Tibial nerve (tissue), 4 donors: ENCODE measurements around the gene ELP5. TPM values are rescaled to one million over a fixed set of nuclear protein-coding genes. Genes with fewer than 3 reads are reported as not detected.
A peak's percentile ranks its signal among the peaks of the same experiment; 100 is the strongest.

Experiments
- DNase-seq, 2 donors: peaks; one replicate each; pipeline ENCODE4 v3.0.0-alpha.2; 2019; ENCODE audit warnings: low spot score in 2 of 2
- H3K27ac ChIP-seq, 4 donors: fragments of 200-600 bp; sonication (generic) in 3 of 4; one replicate each; pipeline ENCODE4 v1.5.1; 2017 to 2019; ENCODE audit warnings: mild to moderate bottlenecking in 1 of 4
- H3K27me3 ChIP-seq, 2 donors: fragments of 200-600 bp; sonication (generic) in 1 of 2; one replicate each; pipeline versions ENCODE4 v1.5.1 to v1.6.0; 2017 to 2019
- H3K36me3 ChIP-seq, 3 donors: fragments of 200-600 bp; sonication (generic); one replicate each; pipeline ENCODE4 v1.5.1; 2018 to 2019
- H3K4me1 ChIP-seq, 4 donors: fragments of 200-600 bp; sonication (generic) in 3 of 4; one replicate each; pipeline ENCODE4 v1.5.1; 2017 to 2019
- H3K4me3 ChIP-seq, 4 donors: fragments of 200-600 bp; sonication (generic) in 3 of 4; one replicate each; pipeline ENCODE4 v1.5.1; 2017 to 2019; ENCODE audit warnings: mild to moderate bottlenecking in 1 of 4, moderate library complexity in 1 of 4
- H3K9me3 ChIP-seq, 4 donors: fragments of 200-600 bp; sonication (generic) in 3 of 4; one replicate each; pipeline ENCODE4 v1.5.1; 2017 to 2019
- EP300 ChIP-seq, 2 donors: sonication (generic); formaldehyde crosslinking; IDR thresholded peaks; one replicate each; pipeline ENCODE4 v1.6.1; 2017; ENCODE audit warnings: antibody characterized with exemption in 2 of 2, mild to moderate bottlenecking in 1 of 2
- POLR2A ChIP-seq, 2 donors: fragments of 450-650 bp; IDR thresholded peaks; one replicate each; pipeline ENCODE4 v1.6.1; 2017; ENCODE audit warnings: antibody characterized with exemption in 2 of 2, mild to moderate bottlenecking in 2 of 2, moderate library complexity in 2 of 2
- WGBS, 2 donors: methylation state at CpG; one replicate each; pipeline ENCODE4 v1.1.5; 2018; 5-methylcytosine and 5-hydroxymethylcytosine counted together
- total RNA-seq, 4 donors: library from RNA; depleted of rRNA; stranded (reverse); fragments of >200 nt; gene quantifications; one replicate each; pipeline ENCODE4 v1.1.0, GENCODE V29; 2016
- TF ChIP-seq, protein P1 (sequence below), 5 experiments: fragments of 200-600 bp in 3 of 5; fragments of 450-650 bp in 2 of 5; sonication (generic) in 3 of 5; IDR thresholded peaks; one replicate each; pipeline ENCODE4 v1.5.1; 2016 to 2019; ENCODE audit warnings: antibody characterized with exemption in 5 of 5, mild to moderate bottlenecking in 3 of 5, moderate library complexity in 2 of 5

Gene ELP5
- total RNA-seq, 4 donors from 2014 or later = 21.9 to 28.7 (median 25.0) TPM

DNA sequence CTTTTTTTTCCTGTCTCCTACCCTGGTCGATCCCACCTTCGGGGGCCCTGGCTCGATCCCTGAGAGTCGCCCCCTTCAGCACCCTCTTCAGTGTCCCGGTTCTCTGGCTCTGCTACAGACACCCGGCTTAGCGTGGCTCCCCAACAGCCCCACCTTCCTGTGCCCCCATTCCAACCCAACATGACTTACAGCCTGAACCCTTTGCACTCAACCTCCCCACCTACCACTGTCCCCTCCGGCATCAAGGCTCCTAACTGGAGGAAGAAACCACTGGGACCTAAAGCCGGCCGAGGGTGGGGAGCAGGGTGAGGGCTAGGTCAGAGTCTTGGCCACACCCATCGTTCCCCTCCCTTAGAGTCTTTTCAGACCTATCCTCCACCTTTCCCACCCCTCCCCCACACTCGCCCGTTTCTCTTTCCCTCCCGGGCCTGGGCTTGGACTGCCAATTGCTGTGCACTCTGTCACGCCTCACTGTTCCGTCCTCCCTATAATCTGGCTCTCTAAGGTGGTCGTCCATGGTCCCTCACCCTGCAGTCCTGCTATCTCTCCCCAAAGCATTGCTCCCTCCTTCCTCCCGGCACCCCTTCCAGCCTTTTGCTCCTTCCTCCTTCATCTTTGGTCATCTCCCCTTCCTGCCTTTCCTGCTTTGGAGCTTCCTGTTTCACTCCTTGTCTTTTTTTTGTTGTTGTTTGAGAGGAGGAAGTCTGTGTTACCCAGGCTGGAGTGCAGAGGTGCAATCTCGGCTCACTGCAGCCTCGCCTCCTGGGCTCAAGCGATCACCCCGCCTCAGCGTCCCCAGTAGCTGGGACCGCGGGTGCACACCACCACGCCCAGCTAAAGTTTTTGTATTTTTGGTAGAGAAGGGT lies 11.2 kb downstream of the ELP5 start:
- peaks cover 0 to 55% of the 10 kb centered on the region in 2 donors for H3K27me3 ChIP-seq
- DNase-seq = no peak
- H3K27ac ChIP-seq = peak overlapping the region in 1 of 4 donors; percentile 76

DNA sequence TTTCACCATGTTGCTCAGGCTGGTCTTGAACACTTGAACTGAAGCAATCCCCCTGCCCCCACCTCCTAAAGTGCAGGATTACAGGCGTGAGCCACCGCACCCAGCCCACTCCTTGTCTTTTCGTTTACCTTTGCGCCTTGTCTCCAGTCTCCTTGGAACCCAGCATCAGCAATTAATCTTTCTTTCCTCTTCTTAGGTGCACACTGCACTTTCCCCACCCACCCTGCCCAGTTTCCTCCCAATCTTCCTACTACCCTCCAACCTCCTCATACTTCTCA lies 11.7 kb downstream of the ELP5 start:
- peaks cover 0 to 38% (median 13%) of the 10 kb centered on the region in 4 donors for H3K4me1 ChIP-seq
- peak overlapping the region in 1 of 4 donors; percentile 76 for H3K27ac ChIP-seq
- no peak for DNase-seq
- 55 to 56% methylated on average over 4 of the region's 4 CpGs for WGBS, 2 donors
- TF ChIP-seq EP300 (IDR thresholded peaks at IDR 0.05) (no peak), POLR2A (IDR thresholded peaks at IDR 0.05) (no peak)
- TF ChIP-seq, protein P1, sequence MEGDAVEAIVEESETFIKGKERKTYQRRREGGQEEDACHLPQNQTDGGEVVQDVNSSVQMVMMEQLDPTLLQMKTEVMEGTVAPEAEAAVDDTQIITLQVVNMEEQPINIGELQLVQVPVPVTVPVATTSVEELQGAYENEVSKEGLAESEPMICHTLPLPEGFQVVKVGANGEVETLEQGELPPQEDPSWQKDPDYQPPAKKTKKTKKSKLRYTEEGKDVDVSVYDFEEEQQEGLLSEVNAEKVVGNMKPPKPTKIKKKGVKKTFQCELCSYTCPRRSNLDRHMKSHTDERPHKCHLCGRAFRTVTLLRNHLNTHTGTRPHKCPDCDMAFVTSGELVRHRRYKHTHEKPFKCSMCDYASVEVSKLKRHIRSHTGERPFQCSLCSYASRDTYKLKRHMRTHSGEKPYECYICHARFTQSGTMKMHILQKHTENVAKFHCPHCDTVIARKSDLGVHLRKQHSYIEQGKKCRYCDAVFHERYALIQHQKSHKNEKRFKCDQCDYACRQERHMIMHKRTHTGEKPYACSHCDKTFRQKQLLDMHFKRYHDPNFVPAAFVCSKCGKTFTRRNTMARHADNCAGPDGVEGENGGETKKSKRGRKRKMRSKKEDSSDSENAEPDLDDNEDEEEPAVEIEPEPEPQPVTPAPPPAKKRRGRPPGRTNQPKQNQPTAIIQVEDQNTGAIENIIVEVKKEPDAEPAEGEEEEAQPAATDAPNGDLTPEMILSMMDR (IDR thresholded peaks at IDR 0.05) = no peak
- peaks cover 0 to 13% (median 0%) of the 10 kb centered on the region in 3 donors for H3K36me3 ChIP-seq
- peaks cover 0 to 55% of the 10 kb centered on the region in 2 donors for H3K27me3 ChIP-seq
- H3K9me3 ChIP-seq = no peaks in the 10 kb centered on the region
- peak overlapping the region in 1 of 4 donors; percentile 41 for H3K4me3 ChIP-seq

More for the DNA sequence above, 11.2 kb downstream of the ELP5 start:
- Histone ChIP-seq H3K36me3 (peaks cover 0 to 19% (median 0%) of the 10 kb centered on the region in 3 donors), H3K4me3 (peak overlapping the region in 3 of 4 donors; percentile 11 to 41 (median 16)), H3K9me3 (no peaks in the 10 kb centered on the region), H3K4me1 (peaks cover 0 to 38% (median 13%) of the 10 kb centered on the region in 4 donors)
- TF ChIP-seq POLR2A (IDR thresholded peaks at IDR 0.05) (no peak), EP300 (IDR thresholded peaks at IDR 0.05) (no peak)
- TF ChIP-seq, protein P1 (IDR thresholded peaks at IDR 0.05) = no peak
- 9 to 14% methylated on average over 26 of the region's 26 CpGs for WGBS, 2 donors

DNA sequence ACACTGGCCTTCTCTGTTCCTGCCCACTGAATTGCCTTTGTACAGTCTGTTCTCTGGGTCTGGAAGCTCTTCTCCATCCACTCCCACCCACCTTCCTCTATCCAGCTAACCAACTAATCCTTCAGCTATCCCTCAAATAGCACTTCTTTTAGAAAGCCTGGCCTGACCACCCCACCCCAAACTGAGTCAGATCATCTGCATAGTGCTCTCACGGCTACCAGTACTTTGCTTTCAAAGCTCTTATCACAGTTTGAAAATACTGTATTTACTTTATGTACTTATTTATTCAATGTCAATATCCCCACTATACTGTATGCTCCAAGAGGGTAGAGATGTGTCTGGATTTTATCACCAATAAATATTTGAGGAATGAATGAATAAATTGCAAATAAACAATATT lies 14.8 kb downstream of the ELP5 start:
- 38 to 42% methylated on average over 1 of the region's 1 CpG for WGBS, 2 donors
- H3K36me3 ChIP-seq = no peaks in the 10 kb centered on the region
- peaks cover 0 to 21% (median 4%) of the 10 kb centered on the region in 4 donors for H3K4me1 ChIP-seq
- no peak overlapping the region for H3K4me3 ChIP-seq
- no peaks in the 10 kb centered on the region for H3K9me3 ChIP-seq
- no peak overlapping the region for H3K27ac ChIP-seq
- no peak for DNase-seq
- TF ChIP-seq POLR2A (IDR thresholded peaks at IDR 0.05) (no peak), EP300 (IDR thresholded peaks at IDR 0.05) (no peak)
- TF ChIP-seq, protein P1 (IDR thresholded peaks at IDR 0.05) = no peak
- H3K27me3 ChIP-seq = peaks cover 0 to 39% of the 10 kb centered on the region in 2 donors

DNA sequence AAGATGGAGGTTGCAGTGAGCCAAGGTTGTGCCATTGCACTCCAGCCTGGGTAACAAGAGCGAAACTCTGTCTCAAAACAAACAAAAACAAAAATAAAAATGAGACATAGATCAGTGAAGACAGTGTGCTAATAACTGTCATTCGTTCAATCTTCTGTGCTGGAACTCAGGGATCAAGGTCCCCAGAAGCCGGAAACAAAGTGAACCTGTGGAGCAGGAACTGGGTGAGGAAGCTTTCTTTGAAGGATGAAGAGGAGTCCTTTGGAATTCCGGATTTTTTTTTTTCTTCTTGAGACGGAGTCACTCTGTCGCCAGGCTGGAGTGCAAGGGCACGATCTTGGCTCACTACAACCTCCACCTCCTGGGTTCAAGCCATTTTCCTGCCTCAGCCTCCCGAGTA lies 27.4 kb downstream of the ELP5 start:
- TF ChIP-seq, protein P1 (IDR thresholded peaks at IDR 0.05) = no peak
- TF ChIP-seq POLR2A (IDR thresholded peaks at IDR 0.05) = no peak
- no peak for TF ChIP-seq EP300 (IDR thresholded peaks at IDR 0.05)
- H3K36me3 ChIP-seq = no peaks in the 10 kb centered on the region
- DNase-seq = no peak
- WGBS, 2 donors = 82 to 87% methylated on average over 8 of the region's 8 CpGs
- H3K4me3 ChIP-seq = no peak overlapping the region
- H3K27ac ChIP-seq = peak overlapping the region in 1 of 4 donors; percentile 5
- no peaks in the 10 kb centered on the region for H3K9me3 ChIP-seq
- peaks cover 0 to 18% of the 10 kb centered on the region in 2 donors for H3K27me3 ChIP-seq
- peaks cover 0 to 27% (median 13%) of the 10 kb centered on the region in 4 donors for H3K4me1 ChIP-seq

DNA sequence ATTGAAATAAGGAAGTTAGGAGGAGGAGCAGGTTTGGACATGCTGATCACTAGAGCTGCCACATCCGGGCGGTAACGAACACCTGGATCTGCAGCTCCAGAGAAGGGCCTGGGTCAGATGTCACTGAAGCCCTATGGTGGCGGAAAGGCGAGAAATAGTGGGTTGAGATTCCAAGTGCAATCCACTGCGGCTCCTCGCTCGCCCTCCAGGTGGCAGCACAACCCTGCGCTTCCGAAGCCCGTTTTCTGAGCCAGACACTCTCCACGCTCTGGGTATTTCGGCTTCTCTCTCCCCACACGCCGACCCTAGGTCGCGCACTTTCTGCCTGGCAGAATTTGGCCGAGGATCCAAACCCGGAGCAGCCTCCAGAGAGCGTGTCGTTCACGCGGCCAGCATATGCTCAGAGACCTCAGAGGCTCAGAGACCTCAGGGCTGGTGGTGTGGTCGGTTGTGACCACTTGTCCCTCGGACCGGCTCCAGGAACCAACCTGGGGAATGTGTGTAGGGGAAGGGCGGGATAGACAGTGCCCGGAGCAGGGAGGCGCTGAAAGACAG lies 28.6 kb downstream of the ELP5 start:
- Histone ChIP-seq H3K4me1 (peaks cover 0 to 27% (median 13%) of the 10 kb centered on the region in 4 donors), H3K27me3 (peaks cover 0 to 18% of the 10 kb centered on the region in 2 donors), H3K4me3 (peak overlapping the region; percentile 5 to 59 (median 26)), H3K9me3 (no peaks in the 10 kb centered on the region), H3K36me3 (no peaks in the 10 kb centered on the region), H3K27ac (peak overlapping the region; percentile 21 to 86 (median 73))
- WGBS, 2 donors = 1% methylated on average over 25 to 26 of the region's 29 CpGs
- TF ChIP-seq EP300 (IDR thresholded peaks at IDR 0.05) (peak in 1 of 2 donors; percentile 38), POLR2A (IDR thresholded peaks at IDR 0.05) (no peak)
- TF ChIP-seq, protein P1 (IDR thresholded peaks at IDR 0.05) = peak; percentile 91 to 97 (median 95)
- DNase-seq = peak; percentile 70 to 72
